ENCODE data around the gene TET1. TPM values are rescaled to one million over a fixed set of nuclear protein-coding genes. Genes with fewer than 3 reads are reported as not detected.
"Not testable (repeated sequence)": the region's sequence is repeated elsewhere in the genome, so short reads cannot be mapped to it uniquely, and the experiment has no call there.

The TET1 gene
- polyA plus RNA-seq, 3 donors = 0.01 to 0.08 (median 0.06) TPM

DNA sequence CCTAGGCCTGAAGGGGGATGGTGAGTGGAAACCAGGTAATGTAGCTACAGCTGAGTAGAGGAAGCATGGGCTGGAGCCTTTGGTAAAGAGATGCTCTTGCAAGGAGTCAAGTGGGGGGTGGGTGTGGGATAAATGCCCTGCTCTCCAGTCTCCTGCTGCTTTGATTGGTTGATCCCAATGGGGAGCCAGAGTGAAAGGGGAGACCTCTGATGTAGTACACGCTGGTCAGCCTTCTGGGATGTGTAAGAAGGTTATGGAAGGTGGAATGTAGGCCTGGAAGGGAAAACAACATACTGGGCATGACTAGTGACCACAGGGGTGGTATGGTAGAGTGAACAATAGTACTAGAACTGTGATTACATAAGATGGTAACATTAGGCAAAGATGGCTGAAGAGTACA is 44.3 kb downstream of the TET1 start:
- H3K4me1 Mint-ChIP-seq = peaks cover 16% of the 10 kb centered on the region
- no peak overlapping the region for H3K4me3 Mint-ChIP-seq
- peaks cover 9 to 11% of the 10 kb centered on the region in 2 donors for H3K4me1 ChIP-seq (ENCODE audit: control insufficient read depth in 1 of 2, insufficient read depth in 2 of 2, low read length in 2 of 2)
- no peak overlapping the region for H3K27ac ChIP-seq (ENCODE audit: low read depth in 1 of 2, low read length in 2 of 2)
- H3K27me3 Mint-ChIP-seq (ENCODE audit: low read depth in 3 of 3) = peaks cover 2 to 6% (median 5%) of the 10 kb centered on the region in 3 donors
- H3K4me2 ChIP-seq (replicated peaks; ENCODE audit: extremely low read depth, low read length, poor library complexity, severe bottlenecking) = no peak overlapping the region
- peaks cover 0 to 2% of the 10 kb centered on the region in 2 donors for H3K36me3 Mint-ChIP-seq
- H3K4me3 ChIP-seq (replicated peaks in 1 of 3; ENCODE audit: low read depth in 2 of 3, low read length in 3 of 3) = no peak overlapping the region
- no peaks in the 10 kb centered on the region for H3K9me3 ChIP-seq (replicated peaks in 1 of 2; ENCODE audit: control insufficient read depth in 1 of 2, insufficient read depth in 1 of 2, low read length in 2 of 2)
- no peaks in the 10 kb centered on the region for H4K20me1 ChIP-seq (ENCODE audit: insufficient read depth, low read length)
- TF ChIP-seq, protein P1, sequence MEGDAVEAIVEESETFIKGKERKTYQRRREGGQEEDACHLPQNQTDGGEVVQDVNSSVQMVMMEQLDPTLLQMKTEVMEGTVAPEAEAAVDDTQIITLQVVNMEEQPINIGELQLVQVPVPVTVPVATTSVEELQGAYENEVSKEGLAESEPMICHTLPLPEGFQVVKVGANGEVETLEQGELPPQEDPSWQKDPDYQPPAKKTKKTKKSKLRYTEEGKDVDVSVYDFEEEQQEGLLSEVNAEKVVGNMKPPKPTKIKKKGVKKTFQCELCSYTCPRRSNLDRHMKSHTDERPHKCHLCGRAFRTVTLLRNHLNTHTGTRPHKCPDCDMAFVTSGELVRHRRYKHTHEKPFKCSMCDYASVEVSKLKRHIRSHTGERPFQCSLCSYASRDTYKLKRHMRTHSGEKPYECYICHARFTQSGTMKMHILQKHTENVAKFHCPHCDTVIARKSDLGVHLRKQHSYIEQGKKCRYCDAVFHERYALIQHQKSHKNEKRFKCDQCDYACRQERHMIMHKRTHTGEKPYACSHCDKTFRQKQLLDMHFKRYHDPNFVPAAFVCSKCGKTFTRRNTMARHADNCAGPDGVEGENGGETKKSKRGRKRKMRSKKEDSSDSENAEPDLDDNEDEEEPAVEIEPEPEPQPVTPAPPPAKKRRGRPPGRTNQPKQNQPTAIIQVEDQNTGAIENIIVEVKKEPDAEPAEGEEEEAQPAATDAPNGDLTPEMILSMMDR (IDR thresholded peaks at IDR 0.05) = no peak
- no peak overlapping the region for H2AFZ ChIP-seq (ENCODE audit: insufficient read depth, low read depth, low read length, poor library complexity, severe bottlenecking)
- no peaks in the 10 kb centered on the region for H3K36me3 ChIP-seq (replicated peaks in 1 of 2; ENCODE audit: control insufficient read depth in 1 of 2, insufficient read depth in 2 of 2, low read length in 2 of 2)
- DNase-seq = no peak
- H3K79me2 ChIP-seq (ENCODE audit: insufficient read depth, low read length) = no peaks in the 10 kb centered on the region
- no peaks in the 10 kb centered on the region for H3K27me3 ChIP-seq (ENCODE audit: control insufficient read depth in 2 of 2, insufficient read depth in 2 of 2, low read length in 2 of 2)
- no peak overlapping the region for H3K27ac Mint-ChIP-seq
- no peak overlapping the region for H3K9ac ChIP-seq (ENCODE audit: insufficient read depth, low read length, poor library complexity, severe bottlenecking)
- H3K9me3 Mint-ChIP-seq = peaks cover 0 to under 1% (median 0%) of the 10 kb centered on the region in 7 donors
- WGBS (ENCODE audit: insufficient coverage) = 100% methylated on average over 1 of the region's 1 CpG
- intact Hi-C loops (cut with micrococcal nuclease) = no loop called here

DNA sequence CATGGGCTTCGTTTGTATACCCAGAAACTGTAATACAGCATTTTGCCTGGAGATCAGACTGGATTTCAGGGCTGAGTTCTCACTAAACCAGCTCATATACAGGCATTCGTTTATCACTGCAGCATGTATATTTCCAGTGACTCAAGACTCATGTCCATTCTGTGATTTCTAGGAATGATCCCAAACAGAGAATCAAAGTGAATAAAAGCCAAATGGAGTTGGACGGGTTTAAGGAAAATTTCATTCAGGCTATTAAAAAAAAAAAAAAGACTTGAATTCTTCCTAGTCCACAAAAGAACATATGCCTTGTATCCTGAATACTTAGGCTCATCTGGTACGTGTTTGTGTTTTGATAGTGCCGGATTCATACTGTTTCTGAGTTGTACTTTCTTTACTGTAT is 46.8 kb downstream of the TET1 start:
- Histone ChIP-seq H3K27me3 (ENCODE audit: control insufficient read depth in 2 of 2, insufficient read depth in 2 of 2, low read length in 2 of 2) (no peaks in the 10 kb centered on the region), H2AFZ (ENCODE audit: insufficient read depth, low read depth, low read length, poor library complexity, severe bottlenecking) (no peak overlapping the region), H3K36me3 (replicated peaks in 1 of 2; ENCODE audit: control insufficient read depth in 1 of 2, insufficient read depth in 2 of 2, low read length in 2 of 2) (no peaks in the 10 kb centered on the region), H3K9ac (ENCODE audit: insufficient read depth, low read length, poor library complexity, severe bottlenecking) (no peak overlapping the region), H3K9me3 (replicated peaks in 1 of 2; ENCODE audit: control insufficient read depth in 1 of 2, insufficient read depth in 1 of 2, low read length in 2 of 2) (no peaks in the 10 kb centered on the region), H3K27ac (ENCODE audit: low read depth in 1 of 2, low read length in 2 of 2) (no peak overlapping the region), H3K79me2 (ENCODE audit: insufficient read depth, low read length) (no peaks in the 10 kb centered on the region), H3K4me1 (ENCODE audit: control insufficient read depth in 1 of 2, insufficient read depth in 2 of 2, low read length in 2 of 2) (no peaks in the 10 kb centered on the region), H3K4me3 (replicated peaks in 1 of 3; ENCODE audit: low read depth in 2 of 3, low read length in 3 of 3) (no peak overlapping the region), H4K20me1 (ENCODE audit: insufficient read depth, low read length) (no peaks in the 10 kb centered on the region), H3K4me2 (replicated peaks; ENCODE audit: extremely low read depth, low read length, poor library complexity, severe bottlenecking) (no peak overlapping the region)
- TF ChIP-seq, protein P1 (IDR thresholded peaks at IDR 0.05) = no peak
- Mint-ChIP-seq H3K4me3 (no peak overlapping the region), H3K36me3 (peaks cover 0 to 2% of the 10 kb centered on the region in 2 donors), H3K27me3 (ENCODE audit: low read depth in 3 of 3) (peaks cover 0 to under 1% (median 0%) of the 10 kb centered on the region in 3 donors), H3K27ac (no peak overlapping the region), H3K9me3 (peaks cover 0 to 4% (median 0%) of the 10 kb centered on the region in 7 donors), H3K4me1 (no peaks in the 10 kb centered on the region)
- WGBS (ENCODE audit: insufficient coverage) = 92% methylated on average over 1 of the region's 5 CpGs
- intact Hi-C loops (cut with micrococcal nuclease) = no loop called here
- no peak for DNase-seq

DNA sequence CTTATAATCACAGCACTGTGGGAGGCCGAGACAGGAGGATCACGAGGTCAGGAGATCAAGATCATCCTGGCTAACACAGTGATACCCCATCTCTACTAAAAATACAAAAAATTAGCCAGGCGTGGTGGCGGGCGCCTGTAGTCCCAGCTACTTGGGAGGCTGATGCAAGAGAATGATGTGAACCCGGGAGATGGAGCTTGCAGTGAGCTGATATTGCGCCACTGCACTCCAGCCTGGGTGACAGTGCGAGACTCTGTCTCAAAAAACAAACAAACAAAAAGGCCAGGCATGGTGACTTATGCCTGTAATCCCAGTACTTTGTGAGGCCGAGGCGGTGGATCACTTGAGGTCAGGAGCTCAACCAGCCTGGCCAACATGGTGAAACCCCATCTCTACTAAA is 49.9 kb downstream of the TET1 start:
- H3K27ac Mint-ChIP-seq; H3K27ac ChIP-seq (ENCODE audit: low read depth in 1 of 2, low read length in 2 of 2); H3K4me3 Mint-ChIP-seq; H3K4me3 ChIP-seq (replicated peaks in 1 of 3; ENCODE audit: low read depth in 2 of 3, low read length in 3 of 3); H3K4me2 ChIP-seq (replicated peaks; ENCODE audit: extremely low read depth, low read length, poor library complexity, severe bottlenecking); H3K9ac ChIP-seq (ENCODE audit: insufficient read depth, low read length, poor library complexity, severe bottlenecking); H3K9me3 Mint-ChIP-seq; H3K27me3 Mint-ChIP-seq (ENCODE audit: low read depth in 3 of 3); H3K4me1 Mint-ChIP-seq; H3K36me3 Mint-ChIP-seq; H3K4me1 ChIP-seq (ENCODE audit: control insufficient read depth in 1 of 2, insufficient read depth in 2 of 2, low read length in 2 of 2); H3K36me3 ChIP-seq (replicated peaks in 1 of 2; ENCODE audit: control insufficient read depth in 1 of 2, insufficient read depth in 2 of 2, low read length in 2 of 2); intact Hi-C loops (cut with micrococcal nuclease); H3K79me2 ChIP-seq (ENCODE audit: insufficient read depth, low read length); H3K9me3 ChIP-seq (replicated peaks in 1 of 2; ENCODE audit: control insufficient read depth in 1 of 2, insufficient read depth in 1 of 2, low read length in 2 of 2); H2AFZ ChIP-seq (ENCODE audit: insufficient read depth, low read depth, low read length, poor library complexity, severe bottlenecking); H4K20me1 ChIP-seq (ENCODE audit: insufficient read depth, low read length); H3K27me3 ChIP-seq (ENCODE audit: control insufficient read depth in 2 of 2, insufficient read depth in 2 of 2, low read length in 2 of 2); DNase-seq: not testable (repeated sequence)
- WGBS (ENCODE audit: insufficient coverage) = 93% methylated on average over 6 of the region's 10 CpGs

Data from CD14-positive monocyte (primary cell).